HG03378 (cell line): ENCODE measurements around the gene SPDYC.
"Not testable (repeated sequence)": the region's sequence is repeated elsewhere in the genome, so short reads cannot be mapped to it uniquely, and the experiment has no call there.

Experiments used
- ATAC-seq: cut with Tn5 transposase; IDR thresholded peaks from one replicate; pipeline ENCODE4 v1.9.1; 2021; ENCODE audit warnings: mild to moderate bottlenecking, moderate library complexity; ENCODE audit not compliant: unreplicated experiment

The SPDYC gene

DNA sequence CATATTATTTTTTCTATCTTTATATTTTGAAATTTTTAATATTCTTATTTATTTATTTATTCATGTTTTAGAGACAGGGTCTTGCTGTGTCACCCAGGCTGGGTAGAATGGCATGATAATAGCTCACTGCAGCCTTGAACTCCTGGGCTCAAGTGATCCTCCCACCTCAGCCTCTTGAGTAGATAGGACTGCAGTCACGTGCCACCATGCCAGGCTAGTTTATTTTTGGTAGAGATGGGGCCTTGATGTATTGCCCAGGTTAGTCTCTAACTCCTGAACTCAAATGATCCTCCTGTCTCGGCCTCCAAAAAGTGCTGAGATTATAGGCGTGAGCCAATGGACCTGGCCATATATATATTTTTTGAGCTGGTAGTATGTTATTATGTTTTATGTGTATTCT lies 2.4 kb upstream of the SPDYC start:
- ATAC-seq, result no peak

DNA sequence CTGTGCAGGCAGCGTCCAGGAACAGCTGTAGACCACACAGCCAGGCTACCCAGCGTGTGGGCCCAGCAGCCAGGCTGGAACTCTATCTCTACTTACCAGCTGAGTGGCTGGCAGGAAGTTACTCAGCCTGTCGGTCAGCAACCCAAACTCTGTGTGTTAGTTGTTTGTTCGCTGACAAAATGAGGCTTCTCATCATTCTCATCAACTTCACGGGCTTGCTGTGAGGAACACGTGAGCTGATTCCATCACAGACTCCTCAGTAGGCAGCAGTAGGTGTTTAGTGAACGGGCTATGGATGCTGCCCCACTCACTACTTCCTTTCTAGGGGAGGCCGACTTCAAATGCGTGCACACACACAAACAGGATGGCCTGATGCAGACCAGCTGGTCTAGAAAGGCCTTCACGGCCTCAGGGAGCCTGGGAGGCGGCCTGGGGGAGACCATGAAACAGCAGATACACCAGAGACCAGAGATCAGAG lies 830 bp upstream of the SPDYC start:
- ATAC-seq, result no peak

DNA sequence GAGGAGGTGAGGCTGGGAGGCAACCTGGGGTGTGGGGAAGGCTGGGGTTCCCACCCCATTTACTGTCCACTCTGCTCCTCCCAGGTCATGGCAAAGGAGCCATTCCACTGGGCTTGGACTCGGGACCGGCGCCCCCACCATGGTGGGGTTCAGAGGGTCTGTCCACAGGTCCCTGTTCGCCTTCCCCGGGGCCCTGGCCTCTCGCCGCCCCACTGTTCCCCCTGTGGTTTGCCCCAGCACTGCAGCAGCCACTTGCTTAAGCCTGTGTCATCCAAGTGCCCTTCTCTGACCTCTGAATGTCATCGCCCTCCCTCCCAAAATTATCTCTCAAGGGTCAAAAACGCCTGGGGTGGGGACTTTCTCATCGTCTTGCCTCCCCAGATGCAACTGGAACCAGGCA lies 2.6 kb downstream of the SPDYC start:
- no peak for ATAC-seq

- ATAC-seq, result not testable (repeated sequence)
Measured at GRCh38 chr11:65174571-65175010, 4.6 kb downstream of the SPDYC start.

DNA sequence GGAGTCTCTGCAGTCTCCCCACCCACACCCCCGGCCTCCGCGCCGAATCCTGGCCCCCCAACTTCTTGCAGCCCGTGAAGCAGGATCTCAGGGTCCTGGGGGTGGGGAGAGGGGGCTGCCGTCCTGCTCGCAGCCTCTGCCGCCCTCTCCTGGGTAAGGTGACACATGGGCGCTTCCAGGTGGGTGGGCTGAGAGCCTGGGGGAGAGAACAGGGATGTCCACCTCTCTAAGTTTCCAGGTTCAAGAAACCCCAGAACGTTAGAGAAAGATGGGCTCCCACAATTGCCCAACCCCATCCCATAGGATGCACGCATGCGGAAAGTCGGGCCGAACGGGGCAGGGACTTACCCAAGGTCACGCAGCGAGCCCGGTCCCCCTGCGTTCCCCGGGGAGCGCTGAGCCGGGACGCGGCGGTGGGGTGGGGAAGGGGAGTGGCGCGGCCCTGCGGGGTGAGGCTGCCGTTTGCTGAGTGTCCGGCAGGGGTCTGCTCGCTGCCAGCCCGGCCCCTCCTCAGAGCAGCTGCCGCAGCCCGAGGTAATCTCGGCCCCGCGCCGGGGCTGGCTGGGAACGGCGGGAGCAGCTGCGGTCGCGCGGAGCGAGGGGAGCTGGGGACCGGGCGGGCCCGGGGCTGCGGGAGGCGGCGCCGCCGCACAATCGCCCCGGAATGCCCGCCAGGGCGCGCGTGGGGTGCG lies 11.0 kb downstream of the SPDYC start:
- ATAC-seq, result no peak

GRCh38 chr11:65181569-65182257 lies 11.7 kb downstream of the SPDYC start, which contains the start of gene CAPN1:
CAPN1 (plus strand) TSS chr11:65181928; CDS start chr11:65182702, 774 bp downstream.
- ATAC-seq, result no peak

DNA sequence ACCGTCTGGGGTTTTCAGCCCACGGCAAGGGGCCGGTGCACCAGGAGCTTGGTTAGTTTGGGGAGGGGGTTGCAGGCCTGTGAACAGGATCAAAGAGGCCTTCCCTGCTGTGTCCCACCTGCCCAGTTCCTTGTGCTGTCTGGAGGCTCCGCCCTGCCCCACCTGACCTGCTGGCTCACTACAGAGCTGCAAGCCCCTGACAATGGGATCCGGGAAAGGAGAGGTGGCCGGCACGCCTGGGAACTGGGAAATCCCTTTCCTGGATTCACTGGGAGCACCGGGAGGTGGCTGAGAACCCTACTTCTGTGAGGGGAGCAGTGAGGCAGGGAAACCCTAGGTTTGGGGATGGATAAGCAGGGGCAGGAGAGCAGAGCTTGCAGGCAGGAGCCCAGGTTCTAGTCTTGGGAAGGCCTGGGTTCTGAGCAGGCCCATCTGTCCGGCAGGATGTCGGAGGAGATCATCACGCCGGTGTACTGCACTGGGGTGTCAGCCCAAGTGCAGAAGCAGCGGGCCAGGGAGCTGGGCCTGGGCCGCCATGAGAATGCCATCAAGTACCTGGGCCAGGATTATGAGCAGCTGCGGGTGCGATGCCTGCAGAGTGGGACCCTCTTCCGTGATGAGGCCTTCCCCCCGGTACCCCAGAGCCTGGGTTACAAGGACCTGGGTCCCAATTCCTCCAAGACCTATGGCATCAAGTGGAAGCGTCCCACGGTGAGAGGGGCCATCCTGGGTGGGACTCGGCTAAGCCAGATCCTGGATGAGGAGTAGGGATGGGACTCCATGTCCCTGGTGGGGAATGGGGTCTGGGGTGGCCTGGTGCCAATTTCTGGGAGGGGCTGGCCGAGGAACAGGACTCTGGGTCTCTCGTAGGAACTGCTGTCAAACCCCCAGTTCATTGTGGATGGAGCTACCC lies 12.5 kb downstream of the SPDYC start:
- no peak for ATAC-seq

GRCh38 chr11:65183201-65183891 lies 13.3 kb downstream of the SPDYC start:
- no peak for ATAC-seq

GRCh38 chr11:65184146-65184545 lies 14.1 kb downstream of the SPDYC start:
- ATAC-seq, result no peak

GRCh38 chr11:65185171-65185570 lies 15.1 kb downstream of the SPDYC start:
- no peak for ATAC-seq

GRCh38 chr11:65185869-65186341 lies 15.9 kb downstream of the SPDYC start:
- ATAC-seq, result no peak

DNA sequence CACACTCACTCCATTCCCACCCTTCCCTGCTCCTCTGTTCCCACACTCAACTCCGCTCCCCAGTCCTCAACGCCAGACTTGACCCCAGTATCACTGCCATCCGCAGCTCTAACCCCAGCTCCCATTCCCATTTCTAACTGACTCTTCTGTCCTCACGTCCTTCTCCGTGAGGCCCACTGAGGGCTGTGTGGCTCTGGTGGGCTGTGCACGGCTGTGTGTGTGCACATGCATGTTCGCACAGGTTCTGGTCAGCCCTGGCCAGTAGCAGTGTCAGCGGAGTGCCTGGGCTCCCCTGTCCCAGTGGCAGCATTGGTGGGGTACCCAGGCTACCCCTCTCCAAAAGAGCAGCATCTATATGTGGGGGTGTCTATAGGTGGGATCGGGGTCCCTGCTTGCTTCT lies 16.7 kb downstream of the SPDYC start:
- ATAC-seq, result no peak

DNA sequence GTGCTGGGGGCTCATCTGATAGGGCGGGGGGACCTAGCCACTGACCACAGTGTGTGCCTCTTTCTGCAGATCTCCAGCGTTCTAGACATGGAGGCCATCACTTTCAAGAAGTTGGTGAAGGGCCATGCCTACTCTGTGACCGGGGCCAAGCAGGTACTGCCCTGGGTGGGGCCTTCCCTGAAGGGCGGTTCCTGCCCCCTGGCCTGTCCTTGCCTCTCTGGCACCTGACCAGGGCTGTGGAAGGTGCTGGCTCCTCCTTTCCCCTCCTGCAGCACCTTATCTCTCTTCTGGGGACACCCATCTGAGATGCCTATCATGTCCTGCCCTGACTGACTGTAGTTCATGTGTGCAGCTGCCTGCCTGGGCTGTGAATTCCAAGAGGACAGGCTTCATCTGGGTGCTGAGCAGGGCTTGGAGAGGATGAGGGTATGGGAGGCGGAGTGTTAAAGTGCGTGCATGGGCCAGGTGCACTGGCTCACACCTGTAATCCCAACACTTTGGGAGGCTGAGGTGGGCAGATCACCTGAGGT lies 17.2 kb downstream of the SPDYC start:
- no peak for ATAC-seq

GRCh38 chr11:65187971-65188461 lies 18.0 kb downstream of the SPDYC start:
- no peak for ATAC-seq

DNA sequence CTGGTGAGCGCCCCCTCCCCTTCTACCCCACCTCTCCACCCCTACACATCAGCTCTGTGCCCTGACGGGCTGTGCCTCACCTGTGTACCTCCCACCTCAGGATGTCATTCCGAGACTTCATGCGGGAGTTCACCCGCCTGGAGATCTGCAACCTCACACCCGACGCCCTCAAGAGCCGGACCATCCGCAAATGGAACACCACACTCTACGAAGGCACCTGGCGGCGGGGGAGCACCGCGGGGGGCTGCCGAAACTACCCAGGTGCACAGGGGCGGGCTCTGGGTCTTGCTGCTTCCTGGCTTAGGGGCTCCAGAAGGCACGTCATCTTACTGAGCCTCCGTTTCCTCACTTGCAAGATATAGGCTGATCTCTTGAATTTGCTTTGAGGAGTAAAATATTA lies 18.5 kb downstream of the SPDYC start:
- ATAC-seq, result no peak

DNA sequence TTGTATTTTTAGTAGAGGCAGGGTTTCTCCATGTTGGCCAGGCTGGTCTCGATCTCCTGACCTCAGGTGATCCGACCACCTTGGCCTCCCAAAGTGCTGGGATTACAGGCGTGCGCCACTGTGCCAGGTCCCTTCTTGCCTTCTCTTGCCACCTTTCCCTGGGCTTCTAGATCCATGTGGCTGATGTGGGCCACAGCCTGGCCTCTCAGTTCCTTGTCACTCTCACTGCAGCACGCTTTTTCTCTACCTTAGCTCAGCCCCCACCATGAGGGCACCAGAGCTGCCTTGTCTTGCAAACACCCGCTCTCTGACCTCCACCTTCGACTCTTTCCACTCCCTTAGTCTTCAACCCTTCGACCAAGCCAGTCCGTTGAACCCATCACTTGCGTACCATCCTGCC lies 19.2 kb downstream of the SPDYC start:
- no peak for ATAC-seq

GRCh38 chr11:65194564-65194963 lies 24.5 kb downstream of the SPDYC start:
- ATAC-seq, result no peak

DNA sequence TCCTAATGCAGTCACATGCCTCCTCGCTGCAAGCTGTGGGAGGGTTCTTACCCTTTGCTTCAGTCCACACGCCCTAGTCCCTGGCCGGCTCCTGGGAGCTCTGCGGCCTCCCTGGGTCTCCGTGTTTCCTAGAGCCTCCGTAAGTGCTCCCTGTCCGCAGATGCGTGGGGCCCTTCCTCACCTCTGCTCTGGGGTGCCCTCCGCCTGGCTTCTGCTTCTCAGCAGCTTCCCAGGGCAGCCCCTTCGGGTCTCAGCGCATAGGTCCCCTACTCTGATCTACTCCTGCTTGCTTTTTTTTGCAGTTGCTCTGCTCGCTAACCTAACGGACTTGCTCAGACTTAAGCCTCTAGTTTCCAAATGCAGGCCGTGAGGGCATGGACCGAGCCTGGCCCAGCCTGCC lies 34.1 kb downstream of the SPDYC start:
- ATAC-seq, result no peak

DNA sequence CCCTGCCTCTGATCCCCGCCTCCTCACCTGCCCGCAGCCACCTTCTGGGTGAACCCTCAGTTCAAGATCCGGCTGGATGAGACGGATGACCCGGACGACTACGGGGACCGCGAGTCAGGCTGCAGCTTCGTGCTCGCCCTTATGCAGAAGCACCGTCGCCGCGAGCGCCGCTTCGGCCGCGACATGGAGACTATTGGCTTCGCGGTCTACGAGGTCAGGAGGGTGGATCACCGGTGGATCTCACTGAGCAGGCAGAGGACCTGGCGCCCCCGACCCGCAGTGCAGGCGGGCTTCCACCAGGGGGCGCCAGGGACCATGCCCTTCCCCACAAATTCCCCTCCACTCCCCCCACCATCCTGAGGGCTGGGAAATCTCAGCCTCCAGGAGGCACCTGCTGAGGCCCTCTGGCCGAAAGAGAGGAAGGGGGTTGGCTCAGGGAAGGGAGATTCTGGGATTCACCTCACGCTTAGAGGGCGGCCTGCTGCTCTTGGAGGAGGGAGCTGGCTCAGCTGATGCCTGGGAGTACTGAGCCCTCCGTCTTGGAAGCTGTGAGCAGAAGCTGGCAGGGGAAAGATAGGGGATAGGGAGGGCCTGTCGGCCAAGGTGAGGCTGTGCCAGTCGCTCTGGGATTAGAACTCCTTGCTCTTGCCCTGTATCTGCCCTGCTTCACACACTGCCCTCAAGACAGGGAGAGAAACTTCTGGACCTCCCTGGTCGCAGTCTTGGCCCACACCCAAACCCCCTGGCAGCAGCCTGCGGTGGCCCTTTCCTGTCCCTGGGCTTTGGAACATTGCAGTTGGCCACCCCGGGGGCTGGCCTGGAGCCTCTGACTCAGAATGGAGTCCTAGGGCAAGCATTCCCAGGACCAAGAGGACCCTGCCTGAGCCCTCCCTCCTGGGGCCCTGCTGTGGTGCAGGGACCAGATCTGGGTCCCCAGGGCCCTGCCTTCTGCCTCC lies 34.9 kb downstream of the SPDYC start:
- no peak for ATAC-seq
